Measurements from ENCODE around the gene SEPTIN1. TPM values are rescaled to one million over a fixed set of nuclear protein-coding genes. Genes with fewer than 3 reads are reported as not detected.
"Not testable (repeated sequence)": the region's sequence is repeated elsewhere in the genome, so short reads cannot be mapped to it uniquely, and the experiment has no call there.

The SEPTIN1 gene
- total RNA-seq, 1 experiment from 2014 or later: 0.34 TPM

GRCh38 chr16:30346286-30346685, 36.1 kb downstream of the SEPTIN1 start:
- intact Hi-C loops (cut with micrococcal nuclease; ENCODE audit: unreplicated experiment): no loop called here
- no peak for DNase-seq
- H3K9me3 Mint-ChIP-seq (ENCODE audit: unreplicated experiment): no peaks in the 10 kb centered on the region
- no TSS peak for BruUV-seq (replicated peaks)
- TF ChIP-seq CTCF (IDR thresholded peaks at IDR 0.05; ENCODE audit: insufficient read depth in 1 of 2, low read depth in 1 of 2, low read length in 1 of 2, severe bottlenecking in 1 of 2, unreplicated experiment in 1 of 2): no peak
- Histone ChIP-seq H3K36me3 (ENCODE audit: control insufficient read depth, insufficient read depth, low read length) (no peaks in the 10 kb centered on the region), H3K9me3 (no peaks in the 10 kb centered on the region), H3K4me3 (ENCODE audit: low read depth, low read length) (no peak overlapping the region), H3K27me3 (replicated peaks; ENCODE audit: control insufficient read depth, insufficient read depth, low read length) (no peaks in the 10 kb centered on the region), H3K4me1 (no peaks in the 10 kb centered on the region)
- no peaks in the 10 kb centered on the region for H3K4me1 Mint-ChIP-seq (ENCODE audit: low read depth, unreplicated experiment)
- H3K4me3 Mint-ChIP-seq (ENCODE audit: unreplicated experiment): no peak overlapping the region
- H3K27me3 Mint-ChIP-seq (ENCODE audit: insufficient read depth, unreplicated experiment): no peaks in the 10 kb centered on the region
- ChIA-PET POLR2A (no interaction called here), CTCF (no interaction called here)
- H3K36me3 Mint-ChIP-seq (ENCODE audit: insufficient read depth, unreplicated experiment): peaks cover 16% of the 10 kb centered on the region
- H3K27ac Mint-ChIP-seq (ENCODE audit: unreplicated experiment): no peak overlapping the region

- H3K9me3 Mint-ChIP-seq (ENCODE audit: unreplicated experiment); H3K9me3 ChIP-seq; intact Hi-C loops (cut with micrococcal nuclease; ENCODE audit: unreplicated experiment); H3K27me3 Mint-ChIP-seq (ENCODE audit: insufficient read depth, unreplicated experiment); POLR2A ChIA-PET; H3K4me1 ChIP-seq; H3K27me3 ChIP-seq (replicated peaks; ENCODE audit: control insufficient read depth, insufficient read depth, low read length); H3K4me1 Mint-ChIP-seq (ENCODE audit: low read depth, unreplicated experiment); BruUV-seq (replicated peaks); H3K4me3 ChIP-seq (ENCODE audit: low read depth, low read length); H3K4me3 Mint-ChIP-seq (ENCODE audit: unreplicated experiment); H3K36me3 ChIP-seq (ENCODE audit: control insufficient read depth, insufficient read depth, low read length); DNase-seq; H3K36me3 Mint-ChIP-seq (ENCODE audit: insufficient read depth, unreplicated experiment); H3K27ac Mint-ChIP-seq (ENCODE audit: unreplicated experiment): not testable (repeated sequence)
- CTCF ChIA-PET: interaction anchor here (1.1 kb wide), 1 partner anchor 59 kb away, joined by 3 read pairs; no protein-coding TSS in a partner anchor
These were observed 38.9 kb downstream of the SEPTIN1 start for GRCh38 chr16:30343491-30343820.

- Histone ChIP-seq H3K4me3 (ENCODE audit: low read depth, low read length) (no peak overlapping the region), H3K4me1 (no peaks in the 10 kb centered on the region), H3K27me3 (replicated peaks; ENCODE audit: control insufficient read depth, insufficient read depth, low read length) (no peaks in the 10 kb centered on the region), H3K9me3 (no peaks in the 10 kb centered on the region), H3K36me3 (ENCODE audit: control insufficient read depth, insufficient read depth, low read length) (no peaks in the 10 kb centered on the region)
- ChIA-PET CTCF (interaction anchor here (1.1 to 1.4 kb wide), 2 partner anchors 59 to 66 kb away, joined by 3 to 5 read pairs; no protein-coding TSS in a partner anchor), POLR2A (no interaction called here)
- Mint-ChIP-seq H3K9me3 (ENCODE audit: unreplicated experiment) (no peaks in the 10 kb centered on the region), H3K4me1 (ENCODE audit: low read depth, unreplicated experiment) (no peaks in the 10 kb centered on the region), H3K27ac (ENCODE audit: unreplicated experiment) (no peak overlapping the region), H3K36me3 (ENCODE audit: insufficient read depth, unreplicated experiment) (no peaks in the 10 kb centered on the region), H3K4me3 (ENCODE audit: unreplicated experiment) (no peak overlapping the region), H3K27me3 (ENCODE audit: insufficient read depth, unreplicated experiment) (no peaks in the 10 kb centered on the region)
- no peak for TF ChIP-seq CTCF (IDR thresholded peaks at IDR 0.05; ENCODE audit: insufficient read depth in 1 of 2, low read depth in 1 of 2, low read length in 1 of 2, severe bottlenecking in 1 of 2, unreplicated experiment in 1 of 2)
- DNase-seq: no peak
- no TSS peak for BruUV-seq (replicated peaks)
- intact Hi-C loops (cut with micrococcal nuclease; ENCODE audit: unreplicated experiment): no loop called here
These were observed 39.4 kb downstream of the SEPTIN1 start for GRCh38 chr16:30342751-30343490.

Data from Caco-2 (cell line).